ENCODE data around the gene DHRS3. TPM values are rescaled to one million over a fixed set of nuclear protein-coding genes. Genes with fewer than 3 reads are reported as not detected.

Gene DHRS3
- total and polyA plus RNA-seq, 2 donors (not counting 3 experiments of a cell fraction or from before 2014, with no cell fraction given), result 54.3 to 75.2 TPM

DNA sequence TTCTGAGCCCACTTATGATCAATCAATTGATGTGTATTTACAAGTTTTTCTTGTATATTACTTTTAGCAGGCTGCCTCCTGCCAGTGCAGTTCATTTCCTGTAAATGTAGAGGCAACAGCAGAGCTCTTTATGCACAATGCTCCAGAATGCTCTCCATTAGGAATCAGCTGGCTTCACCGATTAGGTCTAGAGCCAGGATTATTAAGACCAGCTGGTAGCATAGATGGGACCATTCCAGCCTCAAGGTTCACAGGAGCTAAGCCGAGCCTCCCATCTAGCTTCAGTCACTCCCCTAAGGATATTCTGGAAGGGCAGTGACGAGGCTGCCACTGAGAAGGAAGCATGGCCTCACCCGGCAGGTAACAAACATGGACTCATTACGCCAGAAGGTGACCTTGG, 36.8 kb downstream of the DHRS3 start:
- POLR2A ChIA-PET, result no interaction called here
- dilution Hi-C loops (cut with MboI; ENCODE audit: extremely low pct_ligation_motif_present, low sequenced_read_pairs), result no loop called here
- CTCF ChIA-PET, result interaction anchor here (0.7 kb wide), 1 partner anchor 38 kb away, joined by 3 read pairs; no protein-coding TSS in a partner anchor

More for the DNA sequence above, 36.8 kb downstream of the DHRS3 start:
- Histone ChIP-seq H3K9ac (replicated peaks; ENCODE audit: extremely low read depth, insufficient read depth, low read length) (no peak overlapping the region), H3K27ac (ENCODE audit: insufficient read depth, low read depth, low read length) (no peak overlapping the region), H3K36me3 (ENCODE audit: control insufficient read depth in 2 of 2, extremely low read depth in 1 of 2, insufficient read depth in 2 of 2, low read length in 2 of 2) (peaks cover 2 to 25% of the 10 kb centered on the region in 2 experiments), H3K9me3 (replicated peaks; ENCODE audit: control insufficient read depth, insufficient read depth, low read length) (no peaks in the 10 kb centered on the region), H3K79me2 (ENCODE audit: control insufficient read depth, insufficient read depth, low read length) (no peaks in the 10 kb centered on the region), H3K27me3 (ENCODE audit: control insufficient read depth in 2 of 2, insufficient read depth in 2 of 2, low read length in 2 of 2) (no peaks in the 10 kb centered on the region), H3K4me1 (ENCODE audit: control insufficient read depth, extremely low read depth, insufficient read depth, low read length) (no peaks in the 10 kb centered on the region), H3K4me2 (ENCODE audit: insufficient read depth, low read length) (no peak overlapping the region), H2AFZ (ENCODE audit: low read depth, low read length) (no peak overlapping the region), H4K20me1 (replicated peaks; ENCODE audit: control insufficient read depth, extremely low read depth, insufficient read depth, low read length) (no peaks in the 10 kb centered on the region), H3K9me1 (replicated peaks; ENCODE audit: control insufficient read depth, extremely low read depth, insufficient read depth, low read length) (no peaks in the 10 kb centered on the region), H3K4me3 (replicated peaks in 1 of 3; ENCODE audit: insufficient read depth in 1 of 3, low read depth in 1 of 3, low read length in 3 of 3) (no peak overlapping the region)
- TF ChIP-seq, protein P1, sequence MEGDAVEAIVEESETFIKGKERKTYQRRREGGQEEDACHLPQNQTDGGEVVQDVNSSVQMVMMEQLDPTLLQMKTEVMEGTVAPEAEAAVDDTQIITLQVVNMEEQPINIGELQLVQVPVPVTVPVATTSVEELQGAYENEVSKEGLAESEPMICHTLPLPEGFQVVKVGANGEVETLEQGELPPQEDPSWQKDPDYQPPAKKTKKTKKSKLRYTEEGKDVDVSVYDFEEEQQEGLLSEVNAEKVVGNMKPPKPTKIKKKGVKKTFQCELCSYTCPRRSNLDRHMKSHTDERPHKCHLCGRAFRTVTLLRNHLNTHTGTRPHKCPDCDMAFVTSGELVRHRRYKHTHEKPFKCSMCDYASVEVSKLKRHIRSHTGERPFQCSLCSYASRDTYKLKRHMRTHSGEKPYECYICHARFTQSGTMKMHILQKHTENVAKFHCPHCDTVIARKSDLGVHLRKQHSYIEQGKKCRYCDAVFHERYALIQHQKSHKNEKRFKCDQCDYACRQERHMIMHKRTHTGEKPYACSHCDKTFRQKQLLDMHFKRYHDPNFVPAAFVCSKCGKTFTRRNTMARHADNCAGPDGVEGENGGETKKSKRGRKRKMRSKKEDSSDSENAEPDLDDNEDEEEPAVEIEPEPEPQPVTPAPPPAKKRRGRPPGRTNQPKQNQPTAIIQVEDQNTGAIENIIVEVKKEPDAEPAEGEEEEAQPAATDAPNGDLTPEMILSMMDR (IDR thresholded peaks at IDR 0.05; ENCODE audit: extremely low read depth in 1 of 2, insufficient read depth in 1 of 2, low read depth in 1 of 2, low read length in 2 of 2), result no peak
- TF ChIP-seq JUN (IDR thresholded peaks at IDR 0.05; ENCODE audit: borderline replicate concordance, insufficient read depth, insufficient read length, low read depth) (no peak), EZH2 (IDR thresholded peaks at IDR 0.05; ENCODE audit: borderline replicate concordance, low read depth, low read length, severe bottlenecking) (no peak), POLR2A (IDR thresholded peaks at IDR 0.05; ENCODE audit: low read depth, low read length) (no peak), FOS (IDR thresholded peaks at IDR 0.05; ENCODE audit: borderline replicate concordance, insufficient read depth, low read length) (no peak), GATA2 (IDR thresholded peaks at IDR 0.05; ENCODE audit: insufficient read depth, insufficient read length, low read depth, low read length) (no peak), POLR2AphosphoS5 (IDR thresholded peaks at IDR 0.05; ENCODE audit: insufficient read depth, low read depth, low read length) (no peak), MYC (IDR thresholded peaks at IDR 0.05; ENCODE audit: low read depth, low read length) (no peak)
- TF ChIP-seq, protein P2, sequence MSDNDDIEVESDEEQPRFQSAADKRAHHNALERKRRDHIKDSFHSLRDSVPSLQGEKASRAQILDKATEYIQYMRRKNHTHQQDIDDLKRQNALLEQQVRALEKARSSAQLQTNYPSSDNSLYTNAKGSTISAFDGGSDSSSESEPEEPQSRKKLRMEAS (IDR thresholded peaks at IDR 0.05; ENCODE audit: insufficient read depth, insufficient read length), result no peak
- FAIRE-seq, result no peak
- no TSS peak for BruUV-seq (replicated peaks)
- intact Hi-C loops (cut with micrococcal nuclease), result no loop called here
- no peak for DNase-seq (ENCODE audit: low read depth, low spot score)
